GM18520 (cell line): ENCODE data around the gene PLK5.
"Not testable (repeated sequence)": the region's sequence is repeated elsewhere in the genome, so short reads cannot be mapped to it uniquely, and the experiment has no call there.

Experiments used
- ATAC-seq: cut with Tn5 transposase; IDR thresholded peaks from one replicate; pipeline ENCODE4 v1.9.1; 2021; ENCODE audit not compliant: unreplicated experiment

Gene PLK5

DNA sequence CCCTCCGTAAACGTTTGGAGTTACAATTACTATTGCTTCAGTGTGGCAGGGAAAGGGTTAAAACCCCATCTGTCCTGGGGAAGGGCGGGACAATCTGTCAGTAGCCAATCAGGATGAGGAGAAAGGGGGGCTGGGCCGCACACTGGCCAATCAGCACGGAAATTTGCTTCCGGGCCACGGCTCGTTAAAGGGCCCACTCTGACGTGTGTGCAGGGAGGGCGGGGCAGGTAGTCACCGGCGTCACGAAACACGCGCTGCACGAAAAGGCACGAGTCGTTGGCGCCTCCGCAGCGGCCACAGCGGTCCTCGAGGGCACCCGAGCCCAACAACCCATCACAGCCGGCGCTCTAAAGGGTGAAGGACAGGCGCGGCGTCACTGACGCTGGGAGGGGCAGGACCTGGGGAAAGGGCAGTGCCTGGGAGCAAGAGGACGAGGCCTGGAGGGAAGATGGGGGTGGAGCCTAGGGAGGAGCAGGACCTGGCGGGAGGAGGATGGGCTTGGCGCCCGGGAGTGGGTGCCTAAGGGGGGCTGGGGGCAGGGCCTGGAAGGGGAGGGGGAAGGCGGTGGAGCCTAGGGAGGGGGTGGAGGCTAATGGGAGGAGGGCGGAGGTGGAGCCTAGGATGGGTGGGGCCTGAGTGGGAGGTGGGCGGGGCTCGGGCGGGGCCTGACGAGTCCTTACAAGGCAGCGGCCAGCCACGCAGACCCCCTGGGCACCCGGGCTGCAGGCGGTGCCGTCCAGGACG, 15.9 kb upstream of the PLK5 start:
- ATAC-seq = no peak

- ATAC-seq = no peak
Observed at GRCh38 chr19:1508507-1508856, 15.4 kb upstream of the PLK5 start.

DNA sequence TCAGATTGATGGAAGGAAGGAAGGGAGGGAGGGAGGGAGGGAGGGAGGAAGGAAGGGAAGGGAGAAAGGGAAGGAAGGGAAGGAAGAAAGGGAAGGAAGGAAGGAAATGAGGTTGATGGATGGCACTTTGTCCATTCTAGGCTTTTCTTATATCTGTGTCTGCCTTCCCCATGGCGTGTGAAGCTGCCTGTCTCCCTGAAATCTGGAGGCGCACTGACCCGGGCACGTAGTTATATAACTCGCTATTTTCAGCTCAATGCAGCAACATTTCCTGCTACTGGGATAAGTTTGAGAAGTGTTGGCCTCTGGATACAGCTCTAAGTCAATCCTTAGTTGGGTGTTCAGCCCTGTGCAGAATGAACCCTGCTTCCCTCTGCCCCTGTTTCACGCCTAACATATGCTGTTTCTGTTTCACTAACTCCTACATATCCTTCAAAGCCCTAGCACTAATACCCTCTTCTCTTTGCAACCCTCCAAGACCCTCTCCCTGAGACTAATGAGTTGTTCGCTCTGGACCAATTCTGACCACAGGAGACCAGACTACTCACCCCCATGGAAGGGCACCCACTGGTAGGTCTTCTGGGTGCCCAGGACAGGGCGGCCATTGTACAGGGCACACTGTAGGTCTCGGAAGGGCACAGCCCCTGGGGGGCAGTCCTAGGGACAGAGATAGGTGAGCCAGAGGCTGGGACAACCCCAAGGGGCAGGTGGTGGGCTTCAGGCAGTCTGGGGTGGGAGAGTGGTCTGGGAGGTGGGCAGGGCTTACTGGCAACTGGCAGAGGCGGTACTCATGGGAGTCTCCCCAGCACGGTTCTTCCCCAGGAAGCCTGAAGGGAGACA, 14.1 kb upstream of the PLK5 start:
- no peak for ATAC-seq

- ATAC-seq = no peak
Observed at GRCh38 chr19:1510442-1510806, 13.5 kb upstream of the PLK5 start.

- no peak for ATAC-seq
Observed at GRCh38 chr19:1510807-1511206, 13.1 kb upstream of the PLK5 start.

GRCh38 chr19:1511318-1512317, 12.3 kb upstream of the PLK5 start:
- ATAC-seq = no peak

- ATAC-seq = no peak
Observed at GRCh38 chr19:1512671-1513498, 11.0 kb upstream of the PLK5 start, which contains the start of gene ADAMTSL5. Gene ADAMTSL5, minus strand, starts transcription at chr19:1513019. Its CDS starts 2,076 bp downstream, at chr19:1510943.

GRCh38 chr19:1513499-1514294, 10.2 kb upstream of the PLK5 start:
- ATAC-seq = no peak

- no peak for ATAC-seq
Observed at GRCh38 chr19:1514295-1514661, 9.6 kb upstream of the PLK5 start.

GRCh38 chr19:1514986-1515721, 8.7 kb upstream of the PLK5 start:
- ATAC-seq = no peak

GRCh38 chr19:1516395-1516753, 7.5 kb upstream of the PLK5 start:
- ATAC-seq = no peak

DNA sequence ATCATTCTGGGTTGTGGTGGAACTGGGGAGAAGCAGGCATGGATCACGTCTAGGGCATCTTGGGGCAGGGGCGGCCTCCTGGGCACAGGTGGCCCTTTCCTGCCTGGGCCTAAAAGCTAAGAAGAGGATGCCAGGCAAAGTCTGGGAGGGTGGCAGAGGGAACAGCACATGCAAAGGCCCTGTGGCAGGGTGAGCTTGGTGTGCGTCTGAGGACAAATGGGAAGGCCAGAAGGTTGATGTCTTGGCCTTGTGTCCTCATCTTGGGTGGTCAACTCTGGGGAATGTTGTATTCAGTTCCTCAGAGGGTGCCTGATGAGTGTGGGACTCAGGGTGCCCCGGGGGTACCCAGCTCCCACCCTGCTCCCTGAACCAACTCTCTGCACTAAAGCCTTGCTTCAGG, 5.4 kb upstream of the PLK5 start:
- no peak for ATAC-seq

DNA sequence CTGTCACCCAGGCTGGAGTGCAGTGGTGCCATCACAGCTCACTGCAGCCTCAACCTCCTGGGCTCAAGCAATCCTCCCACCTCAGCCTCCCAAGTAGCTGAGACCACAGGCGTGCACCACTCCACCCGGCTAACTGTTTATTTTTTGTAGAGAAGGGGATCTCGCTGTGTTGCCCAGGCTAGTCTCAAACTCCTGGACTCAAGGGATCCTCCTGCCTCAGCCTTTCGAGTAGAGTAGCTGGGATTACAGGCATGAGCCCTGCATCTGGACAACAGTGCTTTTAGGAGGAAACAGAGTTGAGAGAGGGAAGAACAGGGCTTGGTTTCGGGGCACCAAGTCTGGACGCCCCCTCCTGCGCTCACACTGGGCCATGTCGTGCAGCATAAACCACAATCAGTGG, 4.1 kb upstream of the PLK5 start:
- ATAC-seq = not testable (repeated sequence)

- ATAC-seq = no peak
Observed at GRCh38 chr19:1520203-1520780, 3.6 kb upstream of the PLK5 start.

- no peak for ATAC-seq
Observed at GRCh38 chr19:1521636-1522035, 2.2 kb upstream of the PLK5 start.

- no peak for ATAC-seq
Observed at GRCh38 chr19:1522061-1522460, 1.8 kb upstream of the PLK5 start.

GRCh38 chr19:1522838-1523237, 1.0 kb upstream of the PLK5 start:
- ATAC-seq = no peak

GRCh38 chr19:1524287-1524971, 552 bp downstream of the PLK5 start:
- ATAC-seq = no peak
